Activated T-helper 1 cell treated with anti-CD3 and anti-CD28 coated beads, Interleukin-12 subunit alpha, Interleukin-12 subunit beta, Interleukin-2, Interleukin-4 antibody, amounts not matched to agents 30 ng/mL and 10 ng/mL and 1 ng/mL, durations not matched to agents 14 hours and 24 hours and 36 hours (primary cell): ENCODE results near the gene KRT72. TPM values are rescaled to one million over a fixed set of nuclear protein-coding genes. Genes with fewer than 3 reads are reported as not detected.

Experiments
- DNase-seq: peaks from one replicate; pipeline ENCODE4 v3.0.0; 2021; ENCODE audit warnings: low spot score
- H3K27ac Mint-ChIP-seq: one replicate; pipeline ENCODE4 v1.8.0; 2021; ENCODE audit warnings: mild to moderate bottlenecking, mixed read lengths
- H3K27me3 Mint-ChIP-seq: one replicate; pipeline ENCODE4 v1.8.0; 2022; ENCODE audit warnings: mild to moderate bottlenecking, moderate library complexity, mixed read lengths; ENCODE audit not compliant: insufficient read depth
- H3K36me3 Mint-ChIP-seq: one replicate; pipeline ENCODE4 v1.8.0; 2021; ENCODE audit warnings: low read depth, mixed read lengths
- H3K4me1 Mint-ChIP-seq: one replicate; pipeline ENCODE4 v1.8.0; 2021; ENCODE audit warnings: low read depth, mixed read lengths
- H3K4me3 Mint-ChIP-seq: one replicate; pipeline ENCODE4 v1.8.0; 2021; ENCODE audit warnings: mild to moderate bottlenecking, moderate library complexity, mixed read lengths
- H3K9me3 Mint-ChIP-seq: one replicate; pipeline ENCODE4 v1.8.0; 2021; ENCODE audit warnings: mixed read lengths
- intact Hi-C: fragments of 100-400 bp; cut with micrococcal nuclease; formaldehyde crosslinking; loops from one replicate; pipeline ENCODE4 v1.15.1; 2024
- total RNA-seq: library from RNA; stranded (reverse); gene quantifications from 2 replicates; pipeline ENCODE4 v1.2.3, GENCODE V29; 2022

The KRT72 gene
- total RNA-seq, 1 donor from 2014 or later: not detected

DNA sequence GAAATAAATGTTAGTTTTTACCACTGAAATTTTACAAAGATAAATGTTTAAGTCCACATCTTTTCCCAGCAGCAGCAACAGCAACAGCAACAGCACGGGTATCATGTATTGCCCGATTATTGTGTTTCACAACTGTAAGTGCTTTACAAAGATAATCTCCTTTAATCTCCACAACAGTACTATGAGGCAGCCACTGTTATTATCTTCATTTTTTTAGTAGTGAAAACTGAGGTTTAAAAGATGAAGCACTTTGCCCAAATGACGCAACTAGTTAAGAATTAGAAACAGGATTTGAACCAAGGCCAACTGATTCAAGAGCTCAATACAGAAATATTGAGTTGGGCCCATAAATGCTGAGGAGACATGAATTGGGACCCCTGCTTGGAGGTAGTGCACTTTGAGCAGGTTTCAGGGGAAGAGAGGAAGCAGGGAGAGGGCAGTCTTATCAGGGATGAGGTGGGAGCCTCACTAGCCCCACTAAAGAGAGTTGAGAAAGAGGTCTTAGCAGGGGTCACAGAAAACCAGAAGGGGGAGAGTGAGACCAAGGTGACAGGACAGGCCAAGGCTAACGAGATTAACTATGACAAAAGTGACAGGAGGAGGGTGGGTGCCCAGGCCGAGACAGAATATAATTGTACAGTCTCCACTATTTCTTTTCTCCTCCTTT lies 35.5 kb upstream of the KRT72 start:
- Mint-ChIP-seq H3K27ac (no peak overlapping the region), H3K9me3 (no peaks in the 10 kb centered on the region), H3K4me3 (no peak overlapping the region), H3K27me3 (peaks cover 20% of the 10 kb centered on the region), H3K4me1 (peaks cover 35% of the 10 kb centered on the region), H3K36me3 (no peaks in the 10 kb centered on the region)
- no peak for DNase-seq
- intact Hi-C loops: no loop called here

DNA sequence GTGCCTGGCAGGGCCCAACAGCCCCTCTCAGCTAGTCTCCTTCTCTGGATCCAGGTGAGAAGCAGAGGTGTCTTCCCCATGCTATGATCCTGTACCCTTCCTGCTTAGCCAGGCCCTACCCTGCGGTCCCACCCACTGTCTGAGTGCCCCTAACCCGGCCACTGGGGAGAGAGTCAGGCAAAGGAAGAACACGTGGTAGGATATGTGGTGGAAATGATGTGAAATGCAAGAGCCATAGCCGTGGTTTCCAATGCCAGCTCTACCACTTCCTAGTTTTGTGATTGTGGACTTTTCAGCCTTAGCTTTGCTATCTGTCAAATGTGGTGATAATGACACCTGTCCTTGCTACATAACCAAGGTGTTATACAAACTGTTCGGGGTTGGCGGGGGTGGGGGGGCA lies 34.9 kb upstream of the KRT72 start:
- Mint-ChIP-seq H3K36me3 (no peaks in the 10 kb centered on the region), H3K27me3 (peaks cover 19% of the 10 kb centered on the region), H3K9me3 (no peaks in the 10 kb centered on the region), H3K4me1 (peaks cover 30% of the 10 kb centered on the region), H3K27ac (no peak overlapping the region), H3K4me3 (no peak overlapping the region)
- DNase-seq: no peak
- intact Hi-C loops: no loop called here

DNA sequence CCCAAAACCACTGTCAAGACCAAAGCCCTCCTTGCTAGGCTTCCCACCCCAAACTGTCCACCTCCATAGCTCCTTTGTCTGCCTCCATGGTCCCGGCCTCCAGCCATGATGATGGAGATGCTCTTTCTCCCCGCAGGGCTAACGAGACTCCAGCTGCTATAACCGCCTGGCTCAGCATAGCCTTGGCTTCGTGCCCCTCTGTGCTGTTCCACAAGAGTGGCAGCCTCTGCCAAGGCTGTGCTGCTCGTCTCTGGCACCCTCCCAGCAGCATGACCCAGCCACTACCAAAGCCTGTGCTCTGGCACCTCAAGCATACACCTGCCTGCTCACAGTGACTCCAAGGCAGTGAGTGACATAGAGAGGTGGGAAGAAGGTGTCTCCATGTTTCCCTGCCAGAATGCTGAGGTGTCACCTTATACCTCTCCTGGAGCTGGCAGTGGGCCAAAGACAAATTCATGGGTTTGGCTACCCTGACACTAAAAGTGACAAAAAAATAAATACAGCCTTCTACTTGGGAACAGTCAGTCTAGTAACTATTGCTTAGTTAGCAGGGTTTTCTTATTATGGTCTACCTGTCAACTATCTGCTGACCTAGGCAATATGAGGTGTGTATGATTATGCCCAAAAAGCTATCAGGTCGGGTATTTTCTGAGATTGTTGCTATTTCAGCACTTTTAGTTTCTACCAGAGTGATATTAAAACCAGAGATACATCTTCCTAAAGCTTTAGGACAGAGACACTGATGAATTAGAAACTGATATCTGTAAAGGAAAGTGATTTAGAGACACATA lies 33.2 kb upstream of the KRT72 start:
- no peak for DNase-seq
- no peak overlapping the region for H3K27ac Mint-ChIP-seq

DNA sequence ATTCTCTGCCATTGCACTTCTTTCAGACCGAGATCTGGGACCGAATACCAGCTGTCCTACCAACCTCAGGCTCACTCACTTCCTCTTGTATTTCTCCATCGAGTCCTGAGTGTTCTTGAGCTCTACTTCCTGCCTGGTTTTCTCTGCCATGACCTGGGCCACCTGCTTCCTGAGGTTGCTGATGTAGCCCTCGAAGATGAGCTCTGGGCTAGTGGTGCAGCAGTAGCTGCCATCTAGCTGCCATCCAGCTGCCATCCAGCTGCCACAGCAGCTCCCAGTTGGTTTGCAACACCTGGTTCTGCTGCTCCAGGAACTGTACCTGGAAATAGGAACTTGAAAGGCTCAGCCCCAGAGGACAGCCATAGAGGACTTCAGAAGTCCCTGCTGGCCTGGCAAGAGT lies 32.1 kb upstream of the KRT72 start:
- Mint-ChIP-seq H3K9me3 (no peaks in the 10 kb centered on the region), H3K27ac (no peak overlapping the region), H3K4me3 (no peak overlapping the region), H3K36me3 (no peaks in the 10 kb centered on the region), H3K4me1 (peaks cover 51% of the 10 kb centered on the region), H3K27me3 (peaks cover 9% of the 10 kb centered on the region)
- intact Hi-C loops: no loop called here
- no peak for DNase-seq

More for the DNA sequence above, 33.2 kb upstream of the KRT72 start:
- Mint-ChIP-seq H3K4me1 (peaks cover 47% of the 10 kb centered on the region), H3K9me3 (no peaks in the 10 kb centered on the region), H3K27me3 (peaks cover 10% of the 10 kb centered on the region), H3K4me3 (no peak overlapping the region), H3K36me3 (no peaks in the 10 kb centered on the region)
- intact Hi-C loops: no loop called here

DNA sequence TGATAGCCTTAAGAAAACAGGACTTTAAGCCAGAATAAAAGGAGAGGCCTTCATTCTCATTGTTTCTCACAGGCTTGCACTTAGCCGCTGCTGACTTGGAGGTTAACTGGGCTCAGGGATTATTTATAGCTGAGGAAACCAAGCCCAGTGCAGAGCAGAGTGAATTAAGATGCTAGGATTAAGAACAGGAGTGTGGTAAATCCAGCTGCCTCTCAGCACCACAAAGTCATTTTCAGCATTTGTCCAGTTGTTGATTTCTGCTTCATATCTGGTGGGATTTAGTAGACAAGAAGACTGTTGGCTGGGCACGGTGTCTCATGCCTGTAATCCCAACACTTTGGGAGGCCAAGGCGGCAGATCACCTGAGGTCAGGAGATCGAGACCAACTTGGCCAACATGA lies 31.4 kb upstream of the KRT72 start:
- H3K27ac Mint-ChIP-seq: no peak overlapping the region
- intact Hi-C loops: no loop called here
- H3K4me3 Mint-ChIP-seq: no peak overlapping the region
- no peak for DNase-seq
- H3K36me3 Mint-ChIP-seq: no peaks in the 10 kb centered on the region
- peaks cover 51% of the 10 kb centered on the region for H3K4me1 Mint-ChIP-seq
- no peaks in the 10 kb centered on the region for H3K9me3 Mint-ChIP-seq
- peaks cover 5% of the 10 kb centered on the region for H3K27me3 Mint-ChIP-seq

DNA sequence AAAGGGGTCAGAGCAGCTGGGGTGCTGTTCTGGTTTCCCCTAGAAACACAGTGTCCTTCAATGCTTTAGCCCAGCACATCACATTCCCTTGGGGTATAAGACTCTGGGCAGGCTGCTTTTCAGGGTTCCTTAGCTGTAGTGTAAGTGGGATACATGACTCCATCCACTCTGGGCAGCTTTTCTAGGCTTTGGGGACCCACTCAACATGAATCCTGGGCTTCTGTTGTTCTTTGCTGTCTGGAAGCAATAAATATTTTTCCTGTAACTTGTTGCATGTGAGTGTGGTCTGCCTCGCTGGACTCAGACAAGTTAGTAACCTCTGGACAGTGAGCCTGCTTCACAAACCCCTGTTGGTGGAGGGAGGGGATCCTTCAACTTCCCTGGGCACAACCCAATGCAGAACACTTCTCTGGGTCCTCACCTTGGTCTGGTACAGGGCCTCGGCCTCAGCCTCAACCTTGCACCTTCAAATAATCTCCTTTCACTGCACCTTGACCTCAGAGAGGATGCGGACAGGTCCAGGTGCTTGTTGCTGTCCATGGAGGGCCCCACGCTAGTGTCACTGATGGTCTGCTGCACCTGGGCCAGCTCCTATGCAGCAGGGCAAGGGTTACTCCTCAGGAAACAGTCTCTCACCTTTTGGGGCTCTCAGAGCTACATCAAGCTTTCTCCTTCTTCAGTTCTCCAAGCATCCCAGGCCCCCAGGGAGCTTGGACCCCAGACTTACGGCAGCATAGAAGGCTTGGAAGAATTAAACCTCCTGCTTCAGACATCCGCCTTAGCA lies 30.6 kb upstream of the KRT72 start:
- intact Hi-C loops: no loop called here
- Mint-ChIP-seq H3K4me1 (peaks cover 55% of the 10 kb centered on the region), H3K27ac (no peak overlapping the region), H3K27me3 (peaks cover 5% of the 10 kb centered on the region), H3K9me3 (no peaks in the 10 kb centered on the region), H3K36me3 (no peaks in the 10 kb centered on the region), H3K4me3 (no peak overlapping the region)
- DNase-seq: no peak

DNA sequence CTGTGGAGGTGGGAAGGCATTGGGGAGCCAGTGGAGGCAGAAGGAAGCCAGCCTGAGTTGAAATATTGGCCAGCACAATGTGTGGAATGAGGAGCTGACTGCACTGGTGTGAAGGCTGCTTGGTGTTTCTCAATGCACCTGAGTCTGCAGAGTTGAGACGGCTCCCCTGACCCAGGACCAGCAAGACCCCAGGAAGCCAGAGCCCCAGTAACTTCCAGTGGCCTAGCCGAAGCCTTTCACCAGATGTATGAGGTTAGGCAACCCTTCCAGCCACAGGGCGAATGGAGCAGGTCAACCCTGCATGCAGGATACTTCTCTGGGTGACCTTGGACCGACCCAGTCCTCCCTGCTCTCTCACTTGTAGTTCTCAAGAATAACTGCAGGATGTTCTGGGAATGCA lies 30.0 kb upstream of the KRT72 start:
- no peak overlapping the region for H3K4me3 Mint-ChIP-seq
- DNase-seq: no peak
- intact Hi-C loops: no loop called here

DNA sequence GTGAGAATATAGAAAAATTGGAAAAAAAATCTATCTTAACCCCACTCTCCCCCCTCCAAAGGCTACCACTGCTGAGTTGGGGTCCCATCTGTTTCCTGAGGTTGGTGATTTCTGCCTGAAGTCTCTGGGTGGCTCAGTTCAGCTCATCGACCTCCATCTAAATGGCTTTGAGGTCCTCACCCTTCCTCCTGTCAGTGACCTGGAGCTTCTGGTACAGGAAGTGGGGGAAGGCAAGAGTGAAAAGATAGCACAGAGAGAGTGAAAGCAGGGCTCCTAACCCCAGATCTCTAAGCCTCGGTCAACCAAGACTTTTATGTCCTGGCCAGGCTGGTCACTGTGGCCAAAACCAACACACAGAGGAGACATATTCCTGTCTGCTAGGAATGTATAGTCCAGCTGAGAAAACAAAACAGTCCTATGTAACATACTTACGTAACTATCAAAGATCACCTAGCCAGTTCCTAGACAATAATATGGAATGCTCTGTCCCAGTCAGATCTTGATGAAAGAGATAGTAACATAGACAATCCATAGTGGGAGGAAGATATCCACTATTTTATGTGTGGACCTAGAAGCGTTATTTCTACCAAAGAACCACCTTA lies 29.4 kb upstream of the KRT72 start:
- DNase-seq: no peak
- intact Hi-C loops: no loop called here
- no peak overlapping the region for H3K27ac Mint-ChIP-seq
- peaks cover 49% of the 10 kb centered on the region for H3K4me1 Mint-ChIP-seq
- H3K4me3 Mint-ChIP-seq: peak overlapping the region; percentile 20
- H3K9me3 Mint-ChIP-seq: no peaks in the 10 kb centered on the region
- H3K36me3 Mint-ChIP-seq: no peaks in the 10 kb centered on the region
- H3K27me3 Mint-ChIP-seq: peaks cover 3% of the 10 kb centered on the region

More for the DNA sequence above, 30.0 kb upstream of the KRT72 start:
- Mint-ChIP-seq H3K4me1 (peaks cover 53% of the 10 kb centered on the region), H3K9me3 (no peaks in the 10 kb centered on the region), H3K36me3 (no peaks in the 10 kb centered on the region), H3K27ac (no peak overlapping the region), H3K27me3 (peaks cover 3% of the 10 kb centered on the region)

DNA sequence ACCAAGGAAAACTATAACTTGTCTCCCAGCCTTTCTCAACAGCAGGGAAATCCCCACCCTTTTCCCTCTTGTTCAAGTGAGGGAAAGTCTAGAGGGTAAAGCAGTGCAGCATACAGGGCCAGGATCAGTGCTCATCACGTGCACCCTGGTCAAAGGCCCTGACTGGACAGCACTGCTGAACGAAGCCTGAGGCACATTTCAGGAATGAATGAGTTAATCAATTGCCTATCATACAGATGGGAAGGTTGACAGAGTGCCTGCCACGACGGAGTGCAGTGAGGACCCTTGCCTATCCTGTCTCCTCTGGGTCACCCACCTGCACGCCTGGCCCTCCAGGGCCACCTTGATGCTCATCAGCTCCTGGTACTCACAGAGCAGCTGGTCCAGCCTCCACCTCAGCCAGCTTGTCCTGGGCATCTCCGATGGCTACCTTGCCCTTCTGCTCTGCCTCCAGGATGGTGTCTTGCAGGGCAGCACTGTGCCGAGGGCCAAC lies 28.8 kb upstream of the KRT72 start:
- peaks cover 49% of the 10 kb centered on the region for H3K4me1 Mint-ChIP-seq
- no peaks in the 10 kb centered on the region for H3K36me3 Mint-ChIP-seq
- no peaks in the 10 kb centered on the region for H3K9me3 Mint-ChIP-seq
- DNase-seq: no peak
- no peak overlapping the region for H3K27ac Mint-ChIP-seq
- no peak overlapping the region for H3K4me3 Mint-ChIP-seq
- intact Hi-C loops: no loop called here
- H3K27me3 Mint-ChIP-seq: peaks cover 5% of the 10 kb centered on the region

DNA sequence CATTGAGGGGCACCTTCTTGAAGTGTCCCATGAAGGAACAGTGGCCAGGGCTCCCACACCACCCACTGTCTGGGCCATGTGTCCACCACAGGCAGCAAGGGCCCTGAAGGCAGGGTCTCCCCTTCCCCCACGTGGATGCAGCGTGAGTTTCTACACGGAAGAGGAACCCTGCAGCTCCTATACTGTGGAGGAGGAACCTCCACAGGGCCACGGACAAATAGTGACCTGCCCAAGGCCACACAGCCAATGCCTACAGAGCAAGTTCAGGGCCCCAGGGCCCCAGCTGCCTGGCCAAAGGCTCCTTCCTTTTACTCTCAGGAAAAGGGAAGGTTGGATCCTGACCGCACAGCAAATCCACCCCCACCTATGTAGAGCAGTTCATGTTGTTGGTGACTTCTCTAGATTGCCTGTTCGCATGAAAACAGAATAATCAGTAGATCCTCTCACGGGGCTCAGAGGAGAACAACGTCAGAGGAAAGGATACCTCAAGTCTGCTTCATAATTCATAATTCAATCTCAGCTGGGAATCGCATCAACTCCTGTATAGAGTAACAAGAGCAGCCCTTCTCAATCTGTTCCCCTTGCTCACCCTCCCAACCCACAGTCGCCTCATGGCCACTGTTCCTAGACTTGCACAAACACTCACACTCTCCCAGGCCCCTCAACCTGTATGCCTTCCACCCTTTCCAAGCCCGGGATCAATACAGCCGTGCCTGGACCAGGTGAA lies 28.2 kb upstream of the KRT72 start:
- H3K4me1 Mint-ChIP-seq: peaks cover 49% of the 10 kb centered on the region
- no peaks in the 10 kb centered on the region for H3K9me3 Mint-ChIP-seq
- no peaks in the 10 kb centered on the region for H3K36me3 Mint-ChIP-seq
- intact Hi-C loops: no loop called here
- peaks cover 9% of the 10 kb centered on the region for H3K27me3 Mint-ChIP-seq
- no peak overlapping the region for H3K27ac Mint-ChIP-seq
- no peak overlapping the region for H3K4me3 Mint-ChIP-seq
- no peak for DNase-seq

DNA sequence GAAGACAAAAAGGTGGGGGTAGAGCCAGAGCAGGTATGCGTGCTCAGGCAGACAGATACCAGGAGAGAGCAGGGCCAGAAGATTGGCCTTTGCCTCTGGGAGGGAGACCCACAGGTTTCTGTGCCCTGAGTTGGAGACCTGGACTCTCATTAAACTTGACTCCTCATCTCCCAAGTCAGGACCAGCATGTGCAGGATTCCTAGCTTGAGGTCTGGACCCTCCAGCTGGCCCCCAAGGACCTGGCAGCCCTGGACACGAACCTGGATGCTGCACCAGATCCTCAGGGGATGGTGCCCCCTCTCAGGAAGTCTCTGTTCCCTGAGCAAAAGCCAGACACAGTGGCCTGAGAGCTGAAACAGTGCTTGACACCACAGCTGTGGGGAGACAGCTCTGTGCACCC lies 27.6 kb upstream of the KRT72 start:
- peaks cover 43% of the 10 kb centered on the region for H3K4me1 Mint-ChIP-seq
- no peaks in the 10 kb centered on the region for H3K9me3 Mint-ChIP-seq
- no peak for DNase-seq
- no peak overlapping the region for H3K4me3 Mint-ChIP-seq
- peaks cover 16% of the 10 kb centered on the region for H3K27me3 Mint-ChIP-seq
- no peaks in the 10 kb centered on the region for H3K36me3 Mint-ChIP-seq
- intact Hi-C loops: no loop called here
- H3K27ac Mint-ChIP-seq: no peak overlapping the region

DNA sequence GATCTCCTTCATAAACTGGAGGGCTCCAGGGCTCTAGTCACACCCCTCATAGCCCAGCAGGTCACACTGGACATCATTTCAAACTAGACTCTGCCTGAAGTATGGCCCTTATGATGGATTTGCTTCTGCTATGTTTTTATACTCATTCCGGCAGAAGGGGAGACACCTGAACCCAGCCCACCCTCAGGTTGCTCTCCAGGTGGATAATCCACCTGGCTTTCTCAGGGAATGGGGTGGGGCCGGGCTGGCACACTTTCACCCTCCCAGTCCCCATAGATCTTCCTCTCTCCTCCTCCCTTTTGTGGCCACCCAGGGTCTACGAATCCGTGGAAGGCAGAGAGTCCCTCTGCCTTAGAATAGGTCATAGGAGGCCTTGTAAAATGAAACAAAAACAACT lies 26.8 kb upstream of the KRT72 start:
- Mint-ChIP-seq H3K4me3 (no peak overlapping the region), H3K27me3 (peaks cover 16% of the 10 kb centered on the region), H3K4me1 (peaks cover 37% of the 10 kb centered on the region), H3K9me3 (no peaks in the 10 kb centered on the region), H3K36me3 (no peaks in the 10 kb centered on the region), H3K27ac (no peak overlapping the region)
- no peak for DNase-seq
- intact Hi-C loops: no loop called here
